HG02610 (cell line): Measurements from ENCODE around the gene SPDYC.

Experiments used
- ATAC-seq: cut with Tn5 transposase; IDR thresholded peaks from one replicate; pipeline ENCODE4 v1.9.1; 2021; ENCODE audit warnings: mild to moderate bottlenecking, moderate library complexity; ENCODE audit not compliant: unreplicated experiment

The SPDYC gene

GRCh38 chr11:65204646-65205601 lies 34.9 kb downstream of the SPDYC start:
- no peak for ATAC-seq

- ATAC-seq = no peak
These were observed 35.6 kb downstream of the SPDYC start for GRCh38 chr11:65205602-65205967.

GRCh38 chr11:65206441-65206841 lies 36.4 kb downstream of the SPDYC start:
- ATAC-seq = no peak

- no peak for ATAC-seq
These were observed 36.9 kb downstream of the SPDYC start for GRCh38 chr11:65206901-65207300.

GRCh38 chr11:65207918-65208784 lies 38.1 kb downstream of the SPDYC start:
- ATAC-seq = no peak

DNA sequence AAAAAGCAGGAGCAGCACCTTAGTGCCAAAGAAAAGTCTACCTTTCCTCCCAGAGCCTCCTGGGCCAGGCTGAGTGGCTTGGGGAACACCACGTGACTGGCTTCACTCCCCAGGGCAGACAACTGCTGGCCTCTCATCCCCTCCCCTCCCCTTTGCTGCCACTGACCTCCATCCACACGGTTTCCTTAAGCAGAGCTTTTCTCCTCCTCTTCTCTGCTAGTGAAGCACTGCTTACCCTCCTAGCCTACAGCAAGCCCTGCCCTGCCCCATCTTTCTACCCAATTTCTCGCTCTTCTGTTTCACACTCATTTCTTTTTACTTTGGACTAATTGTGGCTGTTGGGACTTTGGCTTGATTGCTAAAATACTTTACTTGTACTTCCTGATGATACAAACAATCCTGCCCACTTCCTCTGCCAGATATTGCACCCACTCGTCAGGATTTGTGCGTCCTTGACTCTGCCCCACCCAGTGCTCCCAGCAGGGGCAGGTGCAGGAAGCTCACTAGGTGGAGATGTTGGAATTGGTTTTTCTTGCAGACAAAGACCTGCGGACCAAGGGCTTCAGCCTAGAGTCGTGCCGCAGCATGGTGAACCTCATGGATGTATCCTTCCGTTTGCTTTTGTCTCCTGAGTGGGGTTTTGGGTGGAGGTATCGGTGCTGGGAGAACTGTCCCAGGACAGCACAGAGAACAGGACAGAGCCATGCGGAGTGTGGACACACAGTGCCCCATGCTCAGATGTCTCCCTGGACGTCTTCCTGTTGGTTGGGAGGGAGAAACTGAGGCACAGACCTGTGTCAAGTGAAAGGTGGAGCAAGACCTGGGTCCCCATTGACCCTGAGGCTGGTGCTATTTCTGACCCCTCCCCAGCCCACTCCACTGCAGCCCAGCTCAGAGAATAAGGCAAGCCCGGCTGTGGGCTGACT lies 39.0 kb downstream of the SPDYC start:
- no peak for ATAC-seq

DNA sequence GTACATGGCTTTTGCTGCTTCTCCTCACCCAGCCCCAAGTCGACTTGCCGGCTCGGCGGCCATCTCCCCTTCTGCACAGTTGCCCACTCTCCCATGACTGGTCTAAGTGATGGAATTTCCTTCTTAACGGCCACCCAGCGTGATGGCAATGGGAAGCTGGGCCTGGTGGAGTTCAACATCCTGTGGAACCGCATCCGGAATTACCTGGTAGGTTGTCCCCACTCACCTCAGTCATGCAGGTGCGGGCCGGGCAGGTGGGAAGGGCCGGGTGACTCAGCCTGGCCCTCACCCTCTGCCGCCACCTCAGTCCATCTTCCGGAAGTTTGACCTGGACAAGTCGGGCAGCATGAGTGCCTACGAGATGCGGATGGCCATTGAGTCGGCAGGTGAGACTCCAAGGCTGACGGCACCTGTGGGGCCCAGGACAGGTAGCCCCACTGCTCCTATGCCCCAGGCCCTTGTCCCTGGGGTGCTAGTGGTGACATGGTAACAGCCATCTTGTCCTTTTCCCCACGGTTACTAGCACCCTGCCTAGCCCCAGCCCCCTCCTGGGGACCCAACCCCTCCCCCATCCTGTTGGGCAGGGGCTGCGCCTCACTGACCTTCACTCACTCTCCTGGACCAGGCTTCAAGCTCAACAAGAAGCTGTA lies 39.8 kb downstream of the SPDYC start:
- no peak for ATAC-seq

DNA sequence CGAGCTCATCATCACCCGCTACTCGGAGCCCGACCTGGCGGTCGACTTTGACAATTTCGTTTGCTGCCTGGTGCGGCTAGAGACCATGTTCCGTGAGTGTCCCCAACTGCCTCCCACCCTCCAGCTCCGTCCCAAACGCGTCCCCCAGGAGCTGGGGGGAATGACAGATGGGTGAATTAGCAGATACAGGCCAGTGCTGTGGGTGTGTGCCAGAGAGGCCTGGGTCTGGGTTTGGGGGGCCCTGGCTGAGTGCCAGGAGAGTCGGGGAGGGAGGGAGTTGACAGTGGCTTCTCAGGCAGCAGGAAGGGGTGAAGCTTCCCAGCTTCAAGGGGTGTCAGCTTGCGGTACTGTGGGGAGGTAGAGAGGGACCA lies 40.3 kb downstream of the SPDYC start:
- ATAC-seq = no peak

DNA sequence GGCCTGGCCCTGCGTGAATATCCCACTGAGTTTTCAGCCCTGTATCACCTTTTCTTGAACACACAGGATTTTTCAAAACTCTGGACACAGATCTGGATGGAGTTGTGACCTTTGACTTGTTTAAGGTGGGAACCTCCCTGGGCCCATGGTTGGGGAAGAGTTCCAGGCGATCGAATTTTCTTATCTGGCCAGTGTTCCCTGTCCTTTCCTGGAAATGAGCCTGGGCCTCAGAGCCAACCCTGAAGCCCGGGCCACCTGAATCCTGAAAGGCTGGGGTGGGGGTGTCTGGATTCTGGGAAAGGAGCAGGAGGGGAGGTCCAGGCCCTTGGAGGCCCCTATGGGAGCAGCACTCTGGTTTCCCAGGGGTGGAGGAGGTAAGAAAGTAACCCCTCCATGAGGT lies 40.7 kb downstream of the SPDYC start:
- no peak for ATAC-seq

DNA sequence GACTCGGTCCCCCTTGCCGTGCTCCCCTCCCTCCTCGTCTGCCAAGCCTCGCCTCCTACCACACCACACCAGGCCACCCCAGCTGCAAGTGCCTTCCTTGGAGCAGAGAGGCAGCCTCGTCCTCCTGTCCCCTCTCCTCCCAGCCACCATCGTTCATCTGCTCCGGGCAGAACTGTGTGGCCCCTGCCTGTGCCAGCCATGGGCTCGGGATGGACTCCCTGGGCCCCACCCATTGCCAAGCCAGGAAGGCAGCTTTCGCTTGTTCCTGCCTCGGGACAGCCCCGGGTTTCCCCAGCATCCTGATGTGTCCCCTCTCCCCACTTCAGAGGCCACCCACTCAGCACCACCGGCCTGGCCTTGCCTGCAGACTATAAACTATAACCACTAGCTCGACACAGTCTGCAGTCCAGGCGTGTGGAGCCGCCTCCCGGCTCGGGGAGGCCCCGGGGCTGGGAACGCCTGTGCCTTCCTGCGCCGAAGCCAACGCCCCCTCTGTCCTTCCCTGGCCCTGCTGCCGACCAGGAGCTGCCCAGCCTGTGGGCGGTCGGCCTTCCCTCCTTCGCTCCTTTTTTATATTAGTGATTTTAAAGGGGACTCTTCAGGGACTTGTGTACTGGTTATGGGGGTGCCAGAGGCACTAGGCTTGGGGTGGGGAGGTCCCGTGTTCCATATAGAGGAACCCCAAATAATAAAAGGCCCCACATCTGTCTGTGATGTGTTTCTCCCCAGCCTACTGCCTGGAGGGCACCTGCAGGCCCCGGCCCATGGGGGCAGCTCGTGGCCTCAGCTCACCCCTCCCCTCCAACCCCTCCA lies 41.5 kb downstream of the SPDYC start:
- ATAC-seq = no peak

GRCh38 chr11:65212226-65212801 lies 42.3 kb downstream of the SPDYC start:
- no peak for ATAC-seq

GRCh38 chr11:65213322-65214211 lies 43.5 kb downstream of the SPDYC start:
- ATAC-seq = no peak

- no peak for ATAC-seq
These were observed 44.3 kb downstream of the SPDYC start for GRCh38 chr11:65214212-65214845.

DNA sequence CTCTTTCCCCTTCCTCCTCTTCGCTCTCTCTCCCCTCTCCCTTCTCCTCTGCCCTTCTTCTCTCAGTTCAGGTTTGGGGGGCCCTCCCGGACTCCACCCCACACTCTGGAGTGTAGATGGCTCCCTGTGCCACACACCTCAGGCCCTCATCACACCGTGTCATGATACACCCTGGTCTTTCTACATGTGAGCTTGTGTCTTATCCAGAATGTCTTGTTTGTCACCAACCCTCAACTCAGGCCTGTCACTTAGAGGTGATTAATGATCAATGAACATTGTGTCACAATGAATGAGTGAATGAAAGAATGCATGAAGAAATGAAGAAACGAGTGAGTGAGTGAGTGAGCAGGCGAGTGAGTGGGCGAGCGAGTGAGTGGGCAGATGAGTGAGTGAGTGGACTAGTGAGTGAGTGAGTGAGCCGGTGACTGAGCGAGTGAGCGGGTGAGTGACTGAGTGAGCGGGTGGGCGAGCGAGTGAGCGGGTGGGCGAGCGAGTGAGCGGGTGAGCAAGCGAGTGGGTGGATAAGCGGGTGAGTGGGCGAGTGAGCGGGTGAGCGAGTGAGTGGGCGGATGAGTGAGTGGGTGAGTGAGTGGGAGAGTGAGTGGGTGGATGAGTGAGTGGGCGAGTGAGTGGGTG lies 45.5 kb downstream of the SPDYC start:
- no peak for ATAC-seq

- ATAC-seq = no peak
These were observed 46.8 kb downstream of the SPDYC start for GRCh38 chr11:65216830-65217229.

GRCh38 chr11:65217441-65218423 lies 47.7 kb downstream of the SPDYC start:
- ATAC-seq = no peak
